ENCODE data around the gene BCL11B.

- TF ChIP-seq CTCF (IDR thresholded peaks at IDR 0.05) (no peak), EZH2phosphoT487 (IDR thresholded peaks at IDR 0.05) (no peak)
These were observed 42.3 kb downstream of the BCL11B start for GRCh38 chr14:99229654-99230207.

Measured in neural progenitor cell (in vitro differentiated cells).